GM21360 (cell line): ENCODE measurements around the gene SEC14L6.
A peak's percentile ranks its signal among the peaks of the same experiment; 100 is the strongest.
"Not testable (repeated sequence)": the region's sequence is repeated elsewhere in the genome, so short reads cannot be mapped to it uniquely, and the experiment has no call there.

ENCODE experiments used
- ATAC-seq: cut with Tn5 transposase; IDR thresholded peaks from one replicate; pipeline ENCODE4 v1.9.1; 2021; ENCODE audit warnings: mild to moderate bottlenecking, moderate library complexity; ENCODE audit not compliant: unreplicated experiment

SEC14L6 gene

DNA sequence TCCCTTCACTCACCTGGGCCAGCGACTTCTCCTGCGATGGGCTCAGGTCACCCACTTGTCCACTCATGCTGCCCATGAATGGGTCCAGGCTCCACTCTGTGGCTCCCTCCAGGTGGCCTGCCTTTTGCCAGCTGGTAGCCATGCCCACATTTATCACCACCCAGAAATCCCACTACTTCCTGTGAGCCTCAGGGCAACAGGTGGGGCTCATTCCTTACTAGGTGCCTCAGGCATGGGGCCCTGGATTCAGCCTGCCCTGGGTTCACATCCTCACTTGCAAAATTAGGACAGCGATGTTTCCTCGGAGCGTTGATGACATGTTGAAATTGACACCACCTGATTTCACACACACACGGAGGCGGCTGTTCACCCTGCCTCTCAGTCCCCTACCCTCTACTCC, at the start of gene SEC14L6:
Gene SEC14L6, minus strand, starts transcription at position 126 of the 400 bp plus-strand sequence. Its CDS starts 59 bp downstream, at position 67.
- ATAC-seq, result no peak

DNA sequence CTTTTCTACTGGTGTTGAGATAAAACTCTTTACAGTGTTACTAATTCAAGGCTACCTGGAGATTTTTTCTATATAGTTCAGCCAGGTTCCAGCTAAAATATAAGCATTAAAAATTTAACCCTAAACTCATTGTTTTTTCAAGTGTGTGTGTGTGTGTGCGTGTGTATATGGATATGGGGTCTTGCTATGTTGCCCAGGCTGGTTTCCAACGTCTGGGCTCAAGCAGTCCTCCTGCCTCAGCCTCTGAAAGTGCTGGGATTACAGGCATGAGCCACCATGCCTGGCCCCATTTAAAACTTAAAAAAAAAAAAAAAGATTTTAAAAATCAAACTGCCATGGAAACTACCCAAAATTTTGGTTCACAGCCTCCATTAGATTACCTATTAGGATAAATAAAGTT, 49.7 kb upstream of the SEC14L6 start:
- ATAC-seq, result no peak

DNA sequence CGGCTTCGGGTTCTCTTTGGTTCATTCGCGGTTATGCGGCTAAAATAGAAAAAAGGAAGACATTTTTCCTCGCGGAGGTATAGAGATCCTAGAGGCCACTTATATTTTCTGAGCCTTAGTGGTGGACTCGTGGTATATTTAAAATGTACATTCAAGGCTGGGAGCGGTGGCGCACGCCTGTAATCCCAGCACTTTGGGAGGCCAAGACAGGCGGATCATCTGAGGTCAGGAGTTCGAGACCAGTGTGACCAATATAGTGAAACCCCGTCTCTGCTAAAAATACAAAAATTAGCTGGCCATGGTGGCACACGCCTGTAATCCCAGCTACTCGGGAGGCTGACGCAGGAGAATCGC, 45.8 kb upstream of the SEC14L6 start:
- not testable (repeated sequence) for ATAC-seq

DNA sequence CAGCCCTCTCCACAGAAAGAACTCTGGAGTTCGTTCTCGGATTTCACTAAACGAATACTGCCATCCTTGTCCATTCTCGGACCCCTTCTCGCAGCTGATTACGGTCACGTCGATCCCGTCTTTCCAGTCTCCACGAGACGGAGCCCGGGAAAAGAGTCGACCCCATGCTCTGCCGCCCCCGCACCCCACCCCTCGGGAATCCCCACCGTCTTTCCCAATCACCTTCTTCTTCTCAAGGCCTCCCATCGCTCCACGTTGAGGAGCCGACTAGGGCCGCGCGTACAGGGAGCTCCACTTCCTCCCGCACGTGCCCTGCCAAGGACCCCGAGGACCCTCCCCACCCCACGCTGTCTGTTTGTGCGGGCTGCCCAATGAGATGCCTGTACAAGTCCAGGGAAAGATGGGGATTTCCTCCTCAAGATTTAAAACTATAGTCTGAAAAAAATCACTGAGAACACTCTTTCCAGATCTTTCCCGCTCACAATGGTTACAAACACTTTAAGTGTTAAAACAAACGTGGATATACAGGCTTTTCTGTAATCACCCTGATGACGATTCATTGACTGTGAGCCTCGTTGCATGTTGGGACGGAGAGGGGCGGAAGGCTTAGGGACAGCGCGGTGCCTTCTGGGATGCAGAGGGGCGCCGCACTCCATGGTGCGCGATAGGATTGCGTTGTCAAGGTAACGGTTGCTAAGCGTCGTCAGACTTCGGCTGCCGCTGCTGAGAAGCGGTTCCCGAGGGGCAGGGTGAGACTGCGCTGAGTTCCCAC, 45.2 kb upstream of the SEC14L6 start, which contains the start of gene PES1:
Gene PES1, minus strand, starts transcription at position 323 of the 772 bp plus-strand sequence. Its CDS starts 77 bp downstream, at position 246.
- ATAC-seq, result peak; percentile 93

DNA sequence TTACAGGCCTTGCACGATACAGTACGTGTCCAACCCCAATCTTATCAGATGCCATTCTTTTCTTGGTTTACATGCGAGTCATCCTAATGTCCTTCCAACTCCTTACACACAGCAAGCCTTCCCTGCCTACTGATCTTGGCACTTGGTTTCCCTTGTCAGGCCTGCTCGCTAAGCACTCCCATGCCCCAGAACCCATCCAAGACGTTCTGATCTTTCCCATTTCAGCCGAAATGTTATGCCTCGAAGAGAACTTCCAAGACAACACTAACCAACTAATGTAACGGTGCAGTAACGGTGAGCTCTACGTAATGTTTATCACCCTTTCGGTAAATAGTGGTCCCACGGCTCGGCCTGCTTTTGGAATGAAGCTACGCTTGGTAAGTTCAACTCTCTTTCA, 44.6 kb upstream of the SEC14L6 start:
- no peak for ATAC-seq

DNA sequence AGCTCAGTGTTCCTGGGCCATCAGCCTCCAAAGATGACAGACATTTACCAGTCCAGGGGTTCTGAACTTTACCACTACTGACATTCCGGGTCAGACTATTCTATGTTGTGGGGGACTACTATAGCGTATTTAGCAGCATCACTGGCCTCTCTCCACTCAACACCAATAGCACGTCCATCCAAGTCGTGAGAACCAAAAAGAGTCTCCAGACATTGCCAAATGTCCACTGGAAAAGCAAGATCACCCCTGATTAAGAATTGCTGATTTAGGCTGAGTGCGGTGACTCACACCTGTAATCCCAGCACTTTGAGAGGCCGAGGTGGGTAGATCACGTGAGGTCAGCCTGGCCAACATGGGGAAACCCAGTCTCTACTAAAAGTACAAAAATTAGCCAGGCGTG, 39.9 kb upstream of the SEC14L6 start:
- no peak for ATAC-seq

DNA sequence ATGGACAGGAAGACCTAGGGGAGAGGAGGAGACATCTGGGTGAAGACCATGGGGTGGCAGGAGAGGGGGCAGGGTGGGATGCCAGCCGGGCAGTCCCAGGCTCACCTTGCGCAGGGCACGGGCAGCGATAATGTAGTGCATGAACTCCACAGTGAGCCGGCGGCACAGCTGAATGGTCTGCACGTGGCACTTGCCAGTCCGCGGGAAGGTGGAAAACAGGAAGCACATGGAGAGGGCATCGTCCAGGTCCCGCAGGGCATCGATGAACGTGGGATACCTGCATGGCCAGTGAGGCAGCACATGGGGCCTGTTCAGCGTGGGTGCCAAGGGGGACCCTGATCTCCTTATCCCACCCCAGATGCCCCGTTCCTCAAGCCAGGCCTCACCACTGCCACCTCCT, 37.9 kb upstream of the SEC14L6 start:
- ATAC-seq, result no peak

DNA sequence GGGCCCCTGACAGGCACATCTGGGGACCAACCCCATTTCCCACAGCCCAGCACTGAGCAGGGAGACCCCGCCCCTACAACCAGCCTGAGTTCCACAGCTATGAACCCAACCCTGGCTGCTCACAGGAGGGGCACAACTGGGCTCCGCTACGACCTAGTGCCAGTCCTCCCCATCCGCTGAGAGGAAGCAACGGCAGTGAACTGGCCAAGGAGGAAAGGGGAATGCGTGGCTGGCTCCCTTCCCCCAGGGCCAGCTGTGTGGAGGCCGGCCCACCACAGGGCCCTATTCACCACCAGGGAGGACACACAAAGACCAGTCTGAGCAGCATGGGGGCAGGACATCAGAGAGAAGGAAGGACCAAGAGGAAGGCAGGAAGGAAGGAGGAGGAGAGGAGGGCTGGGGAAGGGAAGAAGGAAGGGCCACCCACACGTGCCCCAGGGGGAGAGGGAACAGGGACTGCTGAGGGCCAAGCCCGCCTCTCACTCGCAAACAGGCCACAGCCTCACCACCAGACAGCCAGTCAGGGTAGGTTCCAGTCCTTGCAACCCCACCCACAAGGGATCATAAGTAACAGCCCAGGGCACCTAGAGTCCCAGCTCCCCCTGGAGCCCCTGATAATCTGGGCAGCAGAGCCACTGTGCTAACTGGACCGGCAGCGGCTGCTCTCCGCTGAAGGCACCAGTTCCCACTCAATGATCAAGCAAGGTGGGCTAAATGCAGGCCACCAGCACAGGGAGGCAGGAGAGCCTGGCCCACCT, 36.4 kb upstream of the SEC14L6 start:
- ATAC-seq, result no peak

DNA sequence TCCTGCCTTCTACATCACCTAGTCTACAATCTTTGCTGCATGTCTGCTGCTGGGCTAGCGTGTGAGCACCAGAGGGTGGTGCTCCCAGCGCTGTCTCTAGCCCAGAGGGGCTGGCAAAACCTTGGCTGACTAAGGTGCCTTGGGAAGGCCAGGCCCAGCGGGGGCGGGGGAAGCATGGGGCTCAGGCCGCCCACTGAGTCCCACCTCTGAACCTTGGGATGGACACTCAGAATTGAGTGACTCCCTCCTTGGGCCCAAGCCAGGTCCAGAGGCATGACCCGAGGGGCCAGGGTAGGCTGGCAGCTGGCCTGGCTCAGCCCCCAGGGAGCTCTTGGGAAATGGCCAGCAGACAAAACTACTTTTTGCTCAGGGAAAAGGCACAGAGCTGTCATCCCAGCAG, 35.5 kb upstream of the SEC14L6 start:
- ATAC-seq, result no peak

DNA sequence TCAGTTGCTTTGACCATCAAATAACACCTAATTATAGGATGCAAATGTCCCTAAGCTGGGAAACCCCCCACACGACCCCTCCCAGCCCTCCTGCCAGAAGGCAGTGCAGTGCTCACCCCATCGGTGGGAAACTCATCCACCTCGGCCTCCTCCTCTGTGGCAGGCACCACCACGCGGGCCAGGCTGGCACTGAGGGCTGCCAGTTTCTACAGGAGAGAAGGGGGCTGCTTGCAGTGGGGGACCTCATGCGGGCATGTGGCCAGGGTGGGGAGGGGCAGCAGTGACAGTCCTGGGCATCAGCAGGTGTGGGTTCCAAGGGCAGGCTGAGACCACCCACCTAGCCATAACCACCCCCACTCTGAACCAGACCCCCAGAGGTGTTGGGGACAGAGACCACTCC, 34.4 kb upstream of the SEC14L6 start:
- no peak for ATAC-seq

DNA sequence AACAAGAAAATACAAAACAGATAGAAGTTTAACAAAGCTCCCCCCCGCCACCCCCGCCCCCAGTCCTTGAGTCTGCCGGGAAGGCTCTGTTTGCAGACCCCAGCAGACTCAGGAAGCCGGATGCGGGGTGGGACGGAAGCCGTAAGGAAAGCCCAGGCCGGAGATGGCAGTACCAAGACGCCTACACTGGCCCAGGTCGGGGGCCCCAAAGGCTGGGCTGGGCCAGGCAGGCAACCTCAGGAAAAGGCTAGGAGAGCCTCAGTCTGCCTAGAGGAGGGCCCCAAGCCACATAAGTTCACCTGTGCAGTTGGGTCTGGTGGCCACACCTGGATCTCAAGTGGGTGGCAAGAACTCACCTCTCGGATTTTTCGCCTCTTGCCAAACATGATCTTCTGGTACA, 31.9 kb upstream of the SEC14L6 start:
- ATAC-seq, result no peak

DNA sequence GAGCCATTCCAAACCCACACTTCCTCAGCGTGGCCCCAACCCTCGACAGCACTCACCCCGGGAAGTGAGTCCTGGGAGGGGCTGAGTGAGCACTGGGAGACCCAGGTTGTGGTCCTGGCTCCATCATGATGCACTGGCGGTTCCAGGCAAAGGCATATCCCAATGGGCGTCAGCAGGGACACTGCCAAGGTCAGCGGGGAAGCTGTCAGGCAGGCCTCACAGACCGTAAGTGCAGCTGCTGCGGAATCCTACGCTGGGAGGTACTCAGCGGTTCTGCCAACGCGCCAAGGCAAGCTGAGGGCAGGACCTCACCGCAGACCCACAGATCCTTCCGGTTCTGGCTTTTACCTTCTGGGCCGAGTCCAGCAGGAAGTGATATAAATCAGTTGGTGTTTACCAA, 29.3 kb upstream of the SEC14L6 start:
- no peak for ATAC-seq

DNA sequence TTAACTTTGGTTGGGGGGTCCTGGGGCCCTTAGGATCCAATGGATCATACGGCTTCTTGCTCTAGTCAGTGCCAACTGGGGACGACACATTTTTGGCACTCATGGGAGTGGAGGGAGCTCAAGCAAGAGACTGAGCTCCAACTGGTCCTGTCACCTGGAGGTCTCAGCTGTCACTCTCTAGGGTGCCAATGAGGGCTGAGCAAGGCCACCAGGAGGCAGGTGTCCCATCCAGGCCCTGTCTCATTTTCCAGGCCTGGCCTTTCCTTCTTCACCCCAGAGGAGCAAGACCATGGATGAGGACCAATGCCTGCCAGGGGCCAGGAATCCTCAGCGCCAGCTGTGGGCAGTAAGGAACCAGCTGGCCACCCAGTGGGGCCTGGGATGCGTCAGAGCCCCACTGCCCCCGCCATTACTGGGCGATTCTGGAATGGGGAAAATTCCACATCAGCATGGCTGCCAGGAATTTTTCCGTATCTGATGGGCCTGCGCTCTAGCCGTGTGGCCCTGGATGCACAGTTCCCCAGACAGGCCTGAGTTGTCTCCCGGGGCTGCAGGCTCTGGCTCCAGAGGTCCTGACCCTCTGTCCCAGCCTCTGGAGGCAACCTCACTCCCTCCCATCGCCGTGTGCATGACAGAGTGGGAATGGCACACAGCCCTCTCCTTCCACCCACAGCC, 28.6 kb upstream of the SEC14L6 start:
- no peak for ATAC-seq

DNA sequence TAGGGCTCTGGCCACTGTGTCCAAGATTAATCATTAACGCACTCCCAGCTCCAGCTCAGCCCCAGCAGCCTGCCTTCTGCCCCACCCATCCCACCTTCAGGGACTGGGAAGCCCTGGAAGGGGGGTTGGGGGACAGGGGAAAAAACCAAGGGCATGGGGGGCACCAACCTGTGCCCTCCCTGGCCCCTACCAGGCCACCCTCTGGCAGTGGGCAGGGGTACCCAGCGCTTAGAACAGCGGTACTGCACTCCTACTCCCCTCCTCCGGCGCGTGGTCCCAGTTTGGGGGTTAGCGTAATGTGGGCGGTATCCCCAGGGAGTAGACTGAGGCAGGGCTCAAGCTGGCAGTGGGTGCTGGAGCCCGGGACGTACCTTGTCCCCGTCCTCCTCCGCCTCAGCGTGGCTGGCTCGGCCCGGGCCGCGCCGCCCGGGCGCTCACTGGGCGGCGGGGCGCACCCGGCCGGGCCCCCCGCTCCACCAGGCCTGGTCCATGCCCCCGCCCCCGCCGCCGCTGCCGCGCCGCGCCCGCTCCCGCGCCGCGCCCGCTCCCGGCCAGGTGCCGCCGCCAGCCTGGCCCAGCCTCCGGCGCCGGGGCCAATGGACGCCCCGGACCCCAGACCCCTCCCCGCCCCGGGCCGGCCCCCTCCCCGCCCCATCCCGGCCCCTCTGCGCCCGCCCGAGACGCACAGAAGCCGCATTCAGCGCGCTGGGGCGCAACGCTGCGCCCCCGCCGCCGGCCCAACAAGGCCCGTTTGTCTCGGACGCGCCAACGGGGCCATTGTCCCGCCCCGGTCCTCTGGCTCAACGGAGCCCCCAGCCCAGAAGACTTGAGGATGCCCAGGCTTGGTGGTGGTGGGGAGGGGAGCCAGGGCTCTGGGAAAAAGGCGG, 27.8 kb upstream of the SEC14L6 start, which contains the start of gene GAL3ST1:
Gene GAL3ST1, minus strand, starts transcription at position 571 of the 887 bp plus-strand sequence. CDS start 17,273 bp downstream, outside the sequence.
- no peak for ATAC-seq

DNA sequence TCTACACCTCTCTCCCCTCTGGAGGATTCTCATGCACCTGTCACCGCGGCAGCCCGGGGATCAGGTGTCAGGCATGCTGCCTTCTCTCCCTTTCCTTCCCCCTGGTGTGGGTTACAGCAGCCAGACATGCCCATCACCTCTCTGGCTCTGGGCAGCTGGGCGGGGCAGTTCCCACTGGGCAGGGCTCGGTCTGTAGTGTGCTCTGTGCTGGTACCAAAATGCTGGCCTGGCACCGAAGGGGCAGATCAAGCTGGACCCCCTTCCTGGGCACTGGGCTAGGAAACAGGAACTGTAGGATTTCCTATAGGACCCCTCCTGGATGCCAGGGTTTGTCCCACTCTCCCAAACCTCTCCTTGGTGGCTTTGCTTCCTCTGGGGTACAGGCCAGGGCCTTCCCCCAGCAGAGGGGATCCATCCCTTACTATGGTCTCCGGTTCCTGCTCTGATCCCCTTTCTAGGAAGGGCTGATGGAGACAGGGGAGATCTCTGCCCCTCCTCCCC, 27.1 kb upstream of the SEC14L6 start:
- ATAC-seq, result no peak

DNA sequence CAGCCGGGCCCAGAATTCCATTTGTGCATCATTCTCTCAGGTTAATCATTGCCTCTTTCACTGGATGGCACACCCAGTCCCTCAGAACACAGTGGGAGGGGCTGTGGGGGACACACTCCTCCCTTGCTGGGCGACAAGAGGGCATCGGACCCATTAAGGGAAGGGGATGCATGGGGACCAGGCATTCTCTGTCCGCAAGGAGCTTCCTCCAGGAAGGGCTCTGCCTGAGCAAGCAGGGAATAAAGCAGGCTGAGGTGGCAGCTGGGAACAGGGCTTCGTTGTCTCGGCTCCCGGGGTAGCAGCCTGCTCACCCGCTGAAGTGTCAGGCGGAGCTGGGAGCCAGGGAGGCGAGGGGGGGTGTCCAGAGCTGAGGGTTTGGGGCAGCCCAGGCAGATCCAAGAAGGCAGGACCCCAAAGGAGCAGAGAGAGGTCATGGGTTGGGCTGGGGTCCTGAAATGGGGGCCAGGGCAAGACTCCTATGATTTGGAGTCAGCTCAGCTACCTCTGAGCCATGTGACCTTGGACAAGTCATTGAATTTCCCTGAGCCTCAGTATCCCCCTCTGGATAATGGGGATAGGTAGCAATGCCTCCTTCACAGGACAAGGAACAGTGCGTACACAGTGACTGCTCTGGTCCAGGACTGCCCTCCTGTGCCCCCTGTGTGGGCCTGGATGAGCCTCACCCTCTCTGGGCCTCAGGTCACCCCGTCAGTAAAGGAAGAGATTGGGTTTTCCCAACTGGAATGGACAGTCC, 26.5 kb upstream of the SEC14L6 start:
- no peak for ATAC-seq

DNA sequence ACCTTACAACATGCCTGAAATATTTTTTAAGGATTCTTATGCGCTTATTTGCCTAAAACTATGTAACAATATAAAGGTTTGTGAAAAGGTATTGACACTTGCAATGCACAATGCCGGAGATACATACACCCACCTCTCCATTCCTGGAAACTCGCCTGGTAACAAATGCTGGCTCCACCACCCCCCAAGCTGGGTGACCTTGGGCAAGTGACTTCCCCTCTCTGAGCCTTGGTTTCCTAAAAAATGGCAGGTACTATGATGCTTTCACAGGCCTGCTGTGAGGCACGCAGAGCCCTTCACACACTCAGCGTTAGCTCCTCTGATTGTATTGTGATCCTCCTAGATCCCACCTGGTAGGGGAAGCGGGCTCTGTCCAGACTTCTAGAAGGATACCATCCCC, 25.7 kb upstream of the SEC14L6 start:
- no peak for ATAC-seq

DNA sequence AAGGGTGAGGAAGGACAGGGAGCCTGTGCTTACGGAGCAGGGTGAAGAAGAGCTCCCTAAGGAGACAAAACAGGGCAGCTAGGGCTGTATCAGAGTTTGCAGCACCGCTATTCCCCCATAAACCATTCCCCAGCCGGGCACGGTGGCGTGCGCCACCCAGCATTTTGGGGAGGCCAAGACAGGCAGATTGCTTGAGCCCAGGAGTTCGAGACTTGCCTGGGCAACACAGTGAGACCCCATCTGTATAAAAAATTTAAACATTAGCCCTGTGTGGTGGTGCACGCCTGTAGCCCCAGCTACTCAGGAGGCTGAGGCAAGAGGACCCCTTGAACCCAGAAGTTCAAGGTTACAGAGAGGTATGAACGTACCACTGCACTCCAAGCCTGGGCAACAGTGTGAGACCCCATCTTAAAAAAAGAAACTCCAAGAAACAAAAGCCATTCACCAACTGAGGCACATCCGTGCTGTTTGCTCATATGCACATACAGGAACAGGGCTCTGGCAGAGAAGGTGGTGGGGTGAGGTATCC, 23.2 kb upstream of the SEC14L6 start:
- ATAC-seq, result no peak

DNA sequence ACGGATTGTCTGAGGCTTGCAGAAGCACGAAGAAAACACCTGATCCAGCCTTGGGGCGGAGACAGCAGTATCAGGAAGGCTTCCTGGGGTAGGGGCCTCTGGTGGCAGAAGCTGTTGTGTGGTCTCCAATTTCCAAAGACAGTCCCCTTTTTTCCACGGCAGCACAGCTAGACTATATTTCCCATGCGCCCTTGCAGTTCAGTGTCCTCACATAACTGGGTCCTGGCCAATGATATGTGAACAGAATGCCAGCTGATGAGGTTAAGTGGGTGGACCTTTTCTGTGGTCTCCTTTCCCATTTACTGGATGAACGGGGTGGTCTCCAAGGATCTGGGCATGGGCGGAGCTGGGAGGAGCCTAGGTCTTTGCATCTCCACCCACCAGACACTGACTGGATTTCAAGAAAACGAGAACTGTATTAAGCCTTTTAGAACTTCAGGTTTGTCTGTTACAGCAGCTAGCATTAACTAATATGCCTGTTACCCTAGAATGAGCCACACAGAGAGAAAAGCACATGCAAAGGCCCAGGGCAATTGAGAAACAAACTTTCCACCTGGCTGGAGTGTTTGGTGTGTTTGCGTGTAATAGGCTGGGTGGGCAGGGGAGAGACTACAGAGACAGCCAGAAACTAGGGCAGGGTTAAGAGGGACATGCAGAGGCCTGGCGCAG, 21.7 kb upstream of the SEC14L6 start:
- ATAC-seq, result no peak
